Measurements from ENCODE around the gene COX7A2L. TPM values are rescaled to one million over a fixed set of nuclear protein-coding genes. Genes with fewer than 3 reads are reported as not detected.

The COX7A2L gene
- total and polyA plus RNA-seq, 2 of the 8 experiments (the other 6 are each of a cell fraction or from before 2014, with no cell fraction given), result 85.6 to 114 TPM

GRCh38 chr2:42359304-42359964, 1.6 kb downstream of the COX7A2L start:
- FAIRE-seq (no peak), DNase-seq (ENCODE audit: low read depth in 1 of 2, low spot score in 2 of 2) (no peak)
- no peak overlapping the region for H2AFZ ChIP-seq (ENCODE audit: low read length)
- H3K36me3 ChIP-seq (ENCODE audit: control insufficient read depth in 2 of 4, insufficient read depth in 4 of 4, low read length in 3 of 4), result no peaks in the 10 kb centered on the region
- H3K4me3 ChIP-seq (ENCODE audit: extremely low read depth in 1 of 4, insufficient read depth in 2 of 4, low read depth in 3 of 4, low read length in 4 of 4), result peak overlapping the region; percentile 68 to 100 (median 94); a peak in 6 of 8 replicates
- no peaks in the 10 kb centered on the region for H3K27me3 ChIP-seq (replicated peaks in 1 of 4; ENCODE audit: control insufficient read depth in 3 of 4, extremely low read depth in 1 of 4, insufficient read depth in 3 of 4, low read length in 3 of 4)
- H3K4me1 ChIP-seq (replicated peaks in 1 of 4; ENCODE audit: control insufficient read depth in 3 of 4, insufficient read depth in 4 of 4, low read length in 3 of 4), result peaks cover 0 to 6% (median 2%) of the 10 kb centered on the region in 4 experiments; a peak in 3 of 7 replicates
- no peak overlapping the region for H2BK20ac ChIP-seq (ENCODE audit: low read length)
- H4K8ac ChIP-seq (ENCODE audit: extremely low read depth, insufficient read depth, low read length), result no peak overlapping the region
- H2BK5ac ChIP-seq (ENCODE audit: low read depth, low read length), result no peak overlapping the region
- H2BK12ac ChIP-seq (ENCODE audit: low read depth, low read length), result no peak overlapping the region
- no peak overlapping the region for H3K27ac ChIP-seq (ENCODE audit: low read depth, low read length)
- no peaks in the 10 kb centered on the region for H3K9me3 ChIP-seq (ENCODE audit: insufficient read depth in 2 of 2, low read depth in 1 of 2, low read length in 1 of 2)
- no peak overlapping the region for H2BK120ac ChIP-seq (replicated peaks; ENCODE audit: low read depth, low read length)
- no peak overlapping the region for H4K91ac ChIP-seq (replicated peaks; ENCODE audit: insufficient read length, low read length)
- WGBS, 2 experiments (ENCODE audit: extremely low coverage in 1 of 2, insufficient coverage in 1 of 2, insufficient read length in 1 of 2, insufficient replicate concordance in 2 of 2, low coverage in 1 of 2, low lambda C conversion rate in 2 of 2, missing lambda C conversion rate in 1 of 2), result 92 to 100% methylated on average over 4 to 6 of the region's 6 CpGs
- H3K9ac ChIP-seq (replicated peaks in 1 of 4; ENCODE audit: extremely low read depth in 1 of 4, low read depth in 3 of 4, low read length in 3 of 4), result peak overlapping the region in 1 of 4 experiments; percentile 95; a peak in 2 of 7 replicates
- POLR2A ChIA-PET (ENCODE audit: partially characterized antibody), result interaction anchor here (0.6 to 2.1 kb wide), 3 partner anchors 8 to 966 kb away, joined by 3 to 5 read pairs (median 5); no protein-coding TSS in a partner anchor
- H2BK15ac ChIP-seq (ENCODE audit: low read length), result no peak overlapping the region
- peaks cover 0 to 15% of the 10 kb centered on the region in 2 experiments for H4K20me1 ChIP-seq (replicated peaks in 1 of 2; ENCODE audit: control insufficient read depth in 1 of 2, insufficient read depth in 2 of 2, low read length in 2 of 2)
- H3K23ac ChIP-seq (ENCODE audit: insufficient read length), result no peak overlapping the region
- peaks cover 16 to 62% of the 10 kb centered on the region in 2 experiments for H3K79me2 ChIP-seq (ENCODE audit: control insufficient read depth in 1 of 2, insufficient read depth in 2 of 2, low read length in 2 of 2)
- H3K4me2 ChIP-seq (ENCODE audit: insufficient read depth in 1 of 2, low read depth in 2 of 2, low read length in 2 of 2), result peak overlapping the region; percentile 79 to 86
- H4K5ac ChIP-seq (ENCODE audit: insufficient read length, low read depth, low read length), result no peak overlapping the region
- CTCF ChIA-PET (ENCODE audit: partially characterized antibody), result interaction anchor here (1.0 kb wide), 1 partner anchor 28 kb away, joined by 4 read pairs; no protein-coding TSS in a partner anchor
- H3K14ac ChIP-seq (ENCODE audit: insufficient read length), result no peak overlapping the region
- no peak overlapping the region for H3K56ac ChIP-seq (replicated peaks; ENCODE audit: insufficient read length, low read depth, low read length)
- peaks cover 6% of the 10 kb centered on the region for H3K23me2 ChIP-seq (ENCODE audit: low read depth, low read length)
- no peak overlapping the region for H3K18ac ChIP-seq (ENCODE audit: extremely low read depth, low read length)
- no peak overlapping the region for H3K4ac ChIP-seq (replicated peaks; ENCODE audit: insufficient read length, low read depth, low read length)
- H2AK5ac ChIP-seq (ENCODE audit: low read depth, low read length), result no peak overlapping the region
- H3K79me1 ChIP-seq (ENCODE audit: low read depth, low read length), result peaks cover 9% of the 10 kb centered on the region; the same call in 1 of the 2 replicates
- no peak for TF ChIP-seq JUND (IDR thresholded peaks at IDR 0.05; ENCODE audit: low read length)
- TF ChIP-seq BCL11A (IDR thresholded peaks at IDR 0.05; ENCODE audit: low read depth in 2 of 2, low read length in 2 of 2), result no peak
- TF ChIP-seq EZH2 (IDR thresholded peaks at IDR 0.05; ENCODE audit: low read depth, low read length, severe bottlenecking), result no peak
- no peak for TF ChIP-seq TAF1 (IDR thresholded peaks at IDR 0.05; ENCODE audit: low read depth, low read length)
- TF ChIP-seq RXRA (IDR thresholded peaks at IDR 0.05; ENCODE audit: insufficient read depth, low read depth, low read length), result no peak
- no peak for TF ChIP-seq E2F6 (IDR thresholded peaks at IDR 0.05)
- no peak for TF ChIP-seq ATF2 (IDR thresholded peaks at IDR 0.05; ENCODE audit: low read length)
- TF ChIP-seq USF2 (IDR thresholded peaks at IDR 0.05; ENCODE audit: low read length), result no peak
- no peak for TF ChIP-seq YY1 (IDR thresholded peaks at IDR 0.05; ENCODE audit: low read depth, low read length)

Data from H1 (cell line).